SW480 (cell line): ENCODE data around the gene HTR3B.
"Not testable (repeated sequence)": the region's sequence is repeated elsewhere in the genome, so short reads cannot be mapped to it uniquely, and the experiment has no call there.

Experiments used
- DNase-seq: peaks from one replicate; pipeline ENCODE4 v3.0.0-alpha.2; 2016; ENCODE audit warnings: low spot score

HTR3B gene

GRCh38 chr11:113904379-113905101, at the start of gene HTR3B:
Gene HTR3B (plus strand): TSS chr11:113904796. CDS start chr11:113904934, 138 bp downstream.
- no peak for DNase-seq

GRCh38 chr11:113855803-113856202, 48.8 kb upstream of the HTR3B start:
- DNase-seq: no peak

GRCh38 chr11:113856966-113857759, 47.4 kb upstream of the HTR3B start:
- no peak for DNase-seq

GRCh38 chr11:113859665-113860064, 44.9 kb upstream of the HTR3B start:
- no peak for DNase-seq

- peak; percentile 69 for DNase-seq
These were observed 42.2 kb upstream of the HTR3B start for GRCh38 chr11:113862435-113862834.

- DNase-seq: no peak
These were observed 40.2 kb upstream of the HTR3B start for GRCh38 chr11:113864410-113864809.

- no peak for DNase-seq
These were observed 38.7 kb upstream of the HTR3B start for GRCh38 chr11:113865873-113866272.

- no peak for DNase-seq
These were observed 36.6 kb upstream of the HTR3B start for GRCh38 chr11:113867843-113868503.

GRCh38 chr11:113871336-113871735, 33.3 kb upstream of the HTR3B start:
- no peak for DNase-seq

GRCh38 chr11:113873236-113873626, 31.4 kb upstream of the HTR3B start:
- no peak for DNase-seq

- DNase-seq: no peak
These were observed 30.5 kb upstream of the HTR3B start for GRCh38 chr11:113874096-113874495.

- DNase-seq: peak; percentile 20
These were observed 29.9 kb upstream of the HTR3B start for GRCh38 chr11:113874581-113875233.

GRCh38 chr11:113875234-113876073, 29.1 kb upstream of the HTR3B start, which contains the start of gene USP28:
Gene USP28 (minus strand): TSS chr11:113875572. CDS start chr11:113875501, 71 bp downstream.
- DNase-seq: peak; percentile 93

GRCh38 chr11:113876074-113876797, 28.4 kb upstream of the HTR3B start:
- no peak for DNase-seq

GRCh38 chr11:113876798-113877669, 27.6 kb upstream of the HTR3B start:
- no peak for DNase-seq

GRCh38 chr11:113877670-113878055, 26.9 kb upstream of the HTR3B start:
- no peak for DNase-seq

- DNase-seq: not testable (repeated sequence)
These were observed 25.1 kb upstream of the HTR3B start for GRCh38 chr11:113879446-113879845.

- no peak for DNase-seq
These were observed 23.6 kb upstream of the HTR3B start for GRCh38 chr11:113880971-113881370.

GRCh38 chr11:113881856-113882255, 22.7 kb upstream of the HTR3B start:
- no peak for DNase-seq
